ENCODE measurements around the gene CAMSAP1.

- TF ChIP-seq POLR2AphosphoS5 (IDR thresholded peaks at IDR 0.05; ENCODE audit: low read depth, low read length) (no peak), POLR2A (IDR thresholded peaks at IDR 0.05; ENCODE audit: low read depth, low read length) (no peak), TAF1 (IDR thresholded peaks at IDR 0.05; ENCODE audit: borderline replicate concordance, low read depth, low read length) (no peak)
Measured at GRCh38 chr9:135888126-135888765, 19.1 kb downstream of the CAMSAP1 start.
